Activated T-helper 17 cell treated with anti-CD3 and anti-CD28 coated beads, Interleukin-2, amount 50 U/mL, for 72 hours (primary cell): ENCODE data around the gene MFSD6. TPM values are rescaled to one million over a fixed set of nuclear protein-coding genes. Genes with fewer than 3 reads are reported as not detected.
A peak's percentile ranks its signal among the peaks of the same experiment; 100 is the strongest.

Experiments used
- ATAC-seq: fragments of 150-1000 bp; cut with Tn5 transposase; replicated peaks from 2 replicates; pipeline ENCODE4 v1.10.0; 2021; ENCODE audit warnings: mild to moderate bottlenecking, moderate library complexity
- H3K27ac Mint-ChIP-seq: one replicate; pipeline ENCODE4 v1.8.0; 2022; ENCODE audit warnings: mixed read lengths
- H3K27me3 Mint-ChIP-seq: one replicate; pipeline ENCODE4 v1.8.0; 2022; ENCODE audit warnings: mixed read lengths
- H3K36me3 Mint-ChIP-seq: one replicate; pipeline ENCODE4 v1.8.0; 2022; ENCODE audit warnings: low read depth, mild to moderate bottlenecking, mixed read lengths
- H3K4me1 Mint-ChIP-seq: one replicate; pipeline ENCODE4 v1.8.0; 2022; ENCODE audit warnings: mixed read lengths
- H3K4me3 Mint-ChIP-seq: one replicate; pipeline ENCODE4 v1.8.0; 2022; ENCODE audit warnings: mild to moderate bottlenecking, mixed read lengths
- H3K9me3 Mint-ChIP-seq: one replicate; pipeline ENCODE4 v1.8.0; 2022; ENCODE audit warnings: mixed read lengths
- total RNA-seq, 2 donors: library from RNA; stranded (reverse); gene quantifications; one replicate each; pipeline ENCODE4 v1.2.3, GENCODE V29; 2022

Gene MFSD6
- total RNA-seq, 2 donors from 2014 or later: 33.5 to 41.5 TPM

- no peak for ATAC-seq
- peaks cover 33% of the 10 kb centered on the region for H3K4me1 Mint-ChIP-seq
Measured at GRCh38 chr2:190526105-190526750, 118.1 kb downstream of the MFSD6 start.

GRCh38 chr2:190527214-190527613 is 119.1 kb downstream of the MFSD6 start:
- peaks cover 38% of the 10 kb centered on the region for H3K4me1 Mint-ChIP-seq
- no peaks in the 10 kb centered on the region for H3K27me3 Mint-ChIP-seq
- no peak overlapping the region for H3K4me3 Mint-ChIP-seq
- peaks cover 16% of the 10 kb centered on the region for H3K36me3 Mint-ChIP-seq
- H3K9me3 Mint-ChIP-seq: no peaks in the 10 kb centered on the region
- ATAC-seq: no peak
- no peak overlapping the region for H3K27ac Mint-ChIP-seq

More at GRCh38 chr2:190526105-190526750, 118.1 kb downstream of the MFSD6 start:
- H3K9me3 Mint-ChIP-seq: no peaks in the 10 kb centered on the region
- H3K36me3 Mint-ChIP-seq: peaks cover 16% of the 10 kb centered on the region
- H3K27ac Mint-ChIP-seq: peak overlapping the region; percentile 7
- H3K4me3 Mint-ChIP-seq: no peak overlapping the region
- H3K27me3 Mint-ChIP-seq: no peaks in the 10 kb centered on the region

- H3K9me3 Mint-ChIP-seq: no peaks in the 10 kb centered on the region
- peaks cover 38% of the 10 kb centered on the region for H3K4me1 Mint-ChIP-seq
- peaks cover 16% of the 10 kb centered on the region for H3K36me3 Mint-ChIP-seq
- H3K27me3 Mint-ChIP-seq: no peaks in the 10 kb centered on the region
- no peak overlapping the region for H3K4me3 Mint-ChIP-seq
- ATAC-seq: no peak
- no peak overlapping the region for H3K27ac Mint-ChIP-seq
Measured at GRCh38 chr2:190527918-190528317, 119.8 kb downstream of the MFSD6 start.

GRCh38 chr2:190528521-190529001 is 120.4 kb downstream of the MFSD6 start:
- Mint-ChIP-seq H3K27me3 (no peaks in the 10 kb centered on the region), H3K36me3 (peaks cover 12% of the 10 kb centered on the region), H3K9me3 (no peaks in the 10 kb centered on the region), H3K4me3 (no peak overlapping the region), H3K27ac (no peak overlapping the region), H3K4me1 (peaks cover 43% of the 10 kb centered on the region)
- no peak for ATAC-seq

GRCh38 chr2:190529486-190530247 is 121.5 kb downstream of the MFSD6 start:
- Mint-ChIP-seq H3K27ac (peak overlapping the region; percentile 61), H3K36me3 (peaks cover under 1% of the 10 kb centered on the region), H3K27me3 (no peaks in the 10 kb centered on the region), H3K9me3 (no peaks in the 10 kb centered on the region), H3K4me3 (peak overlapping the region; percentile 98), H3K4me1 (peaks cover 45% of the 10 kb centered on the region)
- ATAC-seq: no peak

- Mint-ChIP-seq H3K9me3 (no peaks in the 10 kb centered on the region), H3K27ac (peak overlapping the region; percentile 61), H3K4me3 (peak overlapping the region; percentile 98), H3K4me1 (peaks cover 43% of the 10 kb centered on the region), H3K36me3 (no peaks in the 10 kb centered on the region), H3K27me3 (no peaks in the 10 kb centered on the region)
- no peak for ATAC-seq
Measured at GRCh38 chr2:190530248-190530900, 122.2 kb downstream of the MFSD6 start.

GRCh38 chr2:190532581-190532980 is 124.4 kb downstream of the MFSD6 start:
- Mint-ChIP-seq H3K27ac (no peak overlapping the region), H3K27me3 (no peaks in the 10 kb centered on the region), H3K4me1 (peaks cover 45% of the 10 kb centered on the region), H3K36me3 (peaks cover 15% of the 10 kb centered on the region), H3K9me3 (peaks cover 5% of the 10 kb centered on the region), H3K4me3 (peak overlapping the region; percentile 98)
- no peak for ATAC-seq

GRCh38 chr2:190533175-190533967 is 125.2 kb downstream of the MFSD6 start:
- Mint-ChIP-seq H3K4me3 (peak overlapping the region; percentile 98), H3K27ac (peak overlapping the region; percentile 98), H3K4me1 (peaks cover 41% of the 10 kb centered on the region), H3K27me3 (no peaks in the 10 kb centered on the region), H3K36me3 (peaks cover 15% of the 10 kb centered on the region), H3K9me3 (peaks cover 5% of the 10 kb centered on the region)
- ATAC-seq: no peak

- Mint-ChIP-seq H3K27me3 (no peaks in the 10 kb centered on the region), H3K9me3 (peaks cover 8% of the 10 kb centered on the region), H3K4me3 (peak overlapping the region; percentile 98), H3K4me1 (peaks cover 41% of the 10 kb centered on the region), H3K27ac (peak overlapping the region; percentile 98), H3K36me3 (peaks cover 15% of the 10 kb centered on the region)
- peak; percentile 57 for ATAC-seq
Measured at GRCh38 chr2:190533968-190534309, 125.8 kb downstream of the MFSD6 start.

GRCh38 chr2:190534310-190535120 is 126.4 kb downstream of the MFSD6 start, which contains the start of gene NEMP2:
NEMP2 (minus strand) TSS chr2:190534722; CDS start chr2:190534655, 67 bp downstream.
- Mint-ChIP-seq H3K9me3 (peaks cover 11% of the 10 kb centered on the region), H3K27me3 (no peaks in the 10 kb centered on the region), H3K27ac (peak within 1 kb of the TSS; percentile 98), H3K36me3 (peaks cover 15% of the 10 kb centered on the region), H3K4me1 (peaks cover 35% of the 10 kb centered on the region), H3K4me3 (peak within 1 kb of the TSS; percentile 98)
- peak; percentile 77 for ATAC-seq

GRCh38 chr2:190535121-190535439 is 126.9 kb downstream of the MFSD6 start:
- H3K4me1 Mint-ChIP-seq: peaks cover 29% of the 10 kb centered on the region
- ATAC-seq: no peak
- H3K27me3 Mint-ChIP-seq: no peaks in the 10 kb centered on the region
- H3K36me3 Mint-ChIP-seq: peaks cover 15% of the 10 kb centered on the region
- H3K4me3 Mint-ChIP-seq: peak overlapping the region; percentile 98
- peaks cover 16% of the 10 kb centered on the region for H3K9me3 Mint-ChIP-seq
- H3K27ac Mint-ChIP-seq: peak overlapping the region; percentile 35

- Mint-ChIP-seq H3K9me3 (peaks cover 18% of the 10 kb centered on the region), H3K36me3 (peaks cover 19% of the 10 kb centered on the region), H3K27me3 (no peaks in the 10 kb centered on the region), H3K27ac (peak overlapping the region; percentile 35), H3K4me3 (peak overlapping the region; percentile 98), H3K4me1 (peaks cover 24% of the 10 kb centered on the region)
- ATAC-seq: no peak
Measured at GRCh38 chr2:190535586-190535985, 127.4 kb downstream of the MFSD6 start.

- Mint-ChIP-seq H3K4me3 (no peak overlapping the region), H3K9me3 (peaks cover 33% of the 10 kb centered on the region), H3K27me3 (no peaks in the 10 kb centered on the region), H3K27ac (no peak overlapping the region), H3K36me3 (peaks cover 33% of the 10 kb centered on the region), H3K4me1 (peaks cover 19% of the 10 kb centered on the region)
- ATAC-seq: no peak
Measured at GRCh38 chr2:190537765-190538164, 129.6 kb downstream of the MFSD6 start.
